HL-60/S4 (cell line): ENCODE results near the gene ATP2B2.
"Not testable (repeated sequence)": the region's sequence is repeated elsewhere in the genome, so short reads cannot be mapped to it uniquely, and the experiment has no call there.

Experiments
- in situ Hi-C: fragments of 300-500 bp; cut with MboI; formaldehyde crosslinking; loops from 2 replicates; pipeline ENCODE4 v1.14.3; 2022; ENCODE audit warnings: low sequenced_read_pairs

The ATP2B2 gene

GRCh38 chr3:10505050-10505790 lies at the start of gene ATP2B2:
ATP2B2 (minus strand) TSS chr3:10505586; CDS start chr3:10449543, 56,043 bp downstream.
- in situ Hi-C loops = no loop called here

GRCh38 chr3:10554746-10555145 lies 49.4 kb upstream of the ATP2B2 start:
- in situ Hi-C loops = no loop called here

DNA sequence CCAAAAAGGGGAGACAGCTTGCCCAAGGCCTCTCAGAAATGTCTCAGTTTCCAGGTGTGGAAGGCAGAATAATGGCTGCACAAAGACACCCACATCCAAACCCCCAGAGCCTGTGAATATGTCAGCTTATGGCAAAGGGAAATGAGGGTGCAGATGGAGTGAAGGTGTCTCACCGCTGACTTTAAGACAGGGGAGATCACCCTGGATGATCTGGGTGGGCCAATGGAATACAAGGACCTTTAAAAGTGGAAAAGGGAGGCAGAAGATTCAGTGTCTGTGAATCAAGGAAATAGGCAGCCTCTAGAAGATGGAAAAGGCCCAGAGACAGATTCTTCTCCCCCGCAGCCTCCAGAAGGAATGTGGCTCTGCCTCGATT lies 48.8 kb upstream of the ATP2B2 start:
- in situ Hi-C loops = no loop called here

DNA sequence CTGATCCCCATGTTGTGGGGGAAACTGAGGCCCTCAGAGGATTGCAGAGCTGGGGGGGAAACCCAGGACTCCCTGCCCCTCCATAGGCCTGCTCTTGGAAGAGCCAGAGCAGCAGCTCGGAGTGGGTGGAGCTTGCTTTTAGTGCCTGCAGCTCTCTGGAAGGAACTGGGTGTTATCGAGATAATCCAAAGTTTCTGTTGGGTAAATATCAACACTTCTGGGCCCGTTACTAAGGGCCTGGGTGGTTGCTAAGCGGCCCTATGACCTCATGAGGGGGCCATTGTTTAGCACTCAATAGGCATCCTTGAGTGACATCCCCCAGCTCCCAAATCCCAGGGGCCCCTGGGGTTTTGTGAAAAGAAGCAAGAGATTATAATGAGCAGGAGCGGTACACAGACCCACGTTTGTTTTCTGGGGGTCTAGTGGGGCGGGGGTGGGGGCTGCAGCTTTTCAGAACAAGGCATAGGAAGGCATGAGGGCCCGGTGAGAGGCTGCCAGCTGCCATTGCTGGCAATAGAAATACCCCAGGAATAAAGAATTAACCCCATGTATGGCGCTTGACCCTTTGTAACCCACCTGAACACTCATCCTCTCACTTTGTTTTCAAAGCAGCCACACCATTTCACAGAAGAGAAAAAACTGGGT lies 48.3 kb upstream of the ATP2B2 start:
- in situ Hi-C loops = no loop called here

DNA sequence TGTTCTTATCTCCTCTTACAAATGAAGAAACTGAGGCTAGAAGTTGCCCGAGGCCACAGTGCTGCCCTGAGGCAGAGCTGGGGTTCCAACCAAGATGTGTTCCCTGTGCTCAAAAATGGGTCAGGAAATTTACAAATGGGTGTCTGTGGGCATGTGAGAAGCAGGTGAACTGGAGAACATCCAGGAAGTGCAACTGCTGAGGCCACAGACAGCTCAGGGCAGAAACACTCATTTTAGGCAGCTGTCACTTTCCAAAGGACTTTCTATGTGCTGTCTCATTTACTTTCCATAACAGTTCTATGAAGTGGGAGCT lies 47.2 kb upstream of the ATP2B2 start:
- in situ Hi-C loops = no loop called here

- in situ Hi-C loops = no loop called here
Measured at GRCh38 chr3:10551821-10552630, 46.6 kb upstream of the ATP2B2 start.

DNA sequence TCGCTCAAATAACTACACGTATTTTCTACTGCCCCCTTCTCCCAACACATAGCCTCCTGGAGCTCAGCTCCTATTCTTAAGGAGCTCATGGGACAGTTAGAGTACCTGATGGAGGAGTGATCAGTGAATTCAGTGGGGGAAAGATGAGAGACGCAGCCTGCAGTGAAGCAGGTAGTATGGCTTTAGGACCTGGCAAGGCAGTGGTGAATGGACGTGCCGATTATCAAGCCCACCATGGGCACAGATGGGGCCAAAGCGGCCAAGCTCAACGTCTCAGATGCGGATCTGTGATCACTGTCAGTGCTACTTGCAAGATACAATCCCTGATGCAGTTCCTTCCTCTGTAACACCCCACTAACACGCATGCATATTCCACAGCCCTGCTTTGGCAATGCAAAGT lies 45.8 kb upstream of the ATP2B2 start:
- in situ Hi-C loops = no loop called here

DNA sequence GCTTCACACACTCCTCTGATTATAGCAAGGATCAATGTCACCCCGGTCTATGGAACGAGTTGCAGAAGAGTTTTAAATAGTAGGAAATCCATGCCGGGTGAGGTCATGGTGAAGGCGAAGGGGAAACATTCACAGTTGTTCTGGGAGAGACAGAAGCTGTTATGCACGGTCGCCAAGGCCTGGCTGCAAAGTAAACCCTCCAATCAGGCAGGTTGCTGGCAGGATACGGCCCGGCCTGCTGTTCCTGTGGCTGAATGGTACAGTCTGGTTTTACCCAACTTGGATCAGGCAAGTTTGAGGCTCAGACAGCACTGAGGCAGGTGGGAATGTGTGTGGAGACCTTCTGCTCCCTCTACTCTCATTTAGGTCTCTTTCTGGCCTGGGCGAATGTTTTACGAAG lies 45.3 kb upstream of the ATP2B2 start:
- in situ Hi-C loops = no loop called here

DNA sequence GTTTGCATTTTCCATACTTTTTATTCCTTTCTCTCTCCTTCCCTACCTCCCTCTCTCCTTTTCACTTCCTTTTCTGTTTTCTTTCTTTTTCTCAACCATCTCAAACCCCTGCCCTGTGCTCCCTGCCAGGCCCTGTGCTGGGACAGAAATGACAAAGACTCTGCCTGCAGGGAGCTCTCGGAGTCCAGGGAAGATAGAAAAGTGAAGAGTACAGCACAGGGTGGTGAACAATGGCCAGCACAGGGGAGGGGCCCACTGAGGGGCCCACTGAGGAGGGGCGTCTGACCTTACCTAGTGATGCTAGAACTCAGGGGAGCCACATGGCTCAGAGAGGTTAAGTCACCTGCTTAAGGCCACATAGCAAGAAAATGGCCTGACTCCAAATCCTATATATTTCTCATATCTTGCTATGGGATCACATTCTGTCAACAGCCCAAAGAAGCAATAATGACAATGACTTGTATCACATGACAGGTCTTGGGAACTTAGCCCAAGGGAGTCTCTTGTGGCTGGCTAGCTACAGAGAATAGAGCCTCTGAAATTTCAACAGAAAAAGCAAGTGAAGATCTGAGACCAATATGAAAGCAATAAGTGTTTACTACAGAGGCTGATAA lies 44.3 kb upstream of the ATP2B2 start:
- in situ Hi-C loops = no loop called here

- in situ Hi-C loops = no loop called here
Measured at GRCh38 chr3:10548992-10549391, 43.6 kb upstream of the ATP2B2 start.

- in situ Hi-C loops = no loop called here
Measured at GRCh38 chr3:10547841-10548783, 42.7 kb upstream of the ATP2B2 start.

GRCh38 chr3:10547413-10547812 lies 42.0 kb upstream of the ATP2B2 start:
- in situ Hi-C loops = no loop called here

DNA sequence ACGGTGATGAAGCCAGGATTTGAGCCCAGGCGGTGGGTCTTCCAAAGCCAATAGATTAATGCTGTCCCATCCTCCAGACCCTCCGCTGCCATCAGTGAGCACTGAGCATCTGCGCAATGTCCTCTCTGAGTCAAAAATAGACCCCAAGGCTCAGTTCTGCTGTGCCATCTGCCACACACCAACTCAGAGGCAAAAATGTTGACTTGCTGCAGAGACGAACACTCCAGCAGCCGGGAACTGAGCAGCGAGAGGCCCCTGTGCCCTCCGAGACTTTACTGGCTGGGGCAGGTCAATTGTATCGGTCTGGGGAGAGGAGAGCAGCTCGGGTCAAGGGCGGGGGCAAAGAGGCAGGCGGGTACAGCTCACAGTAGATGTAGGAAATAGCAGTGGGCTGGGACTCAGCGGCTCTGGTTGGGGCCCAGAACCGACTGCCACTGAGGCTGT lies 41.5 kb upstream of the ATP2B2 start:
- in situ Hi-C loops = no loop called here

DNA sequence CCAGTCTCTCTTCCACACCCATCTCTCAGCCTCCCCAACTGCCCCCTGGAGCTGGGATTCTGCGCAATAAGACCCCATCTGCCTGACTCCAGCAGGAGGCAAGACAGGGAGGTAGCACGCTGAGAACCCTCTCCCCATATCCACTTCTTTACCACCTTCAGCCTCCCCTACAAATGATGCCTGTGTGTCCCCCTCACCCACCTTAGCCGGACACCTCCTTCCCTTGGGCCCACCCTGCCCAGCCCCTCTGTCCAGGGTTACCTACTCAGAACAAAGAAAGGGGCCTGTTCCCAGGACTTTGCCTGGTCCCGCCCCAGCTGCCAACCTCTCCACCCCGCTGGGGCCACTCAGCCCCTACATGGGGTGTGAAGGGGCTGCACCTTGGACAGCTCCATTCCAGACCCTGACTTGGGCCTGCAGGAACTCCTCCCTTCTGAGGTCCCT lies 40.8 kb upstream of the ATP2B2 start:
- in situ Hi-C loops = no loop called here

DNA sequence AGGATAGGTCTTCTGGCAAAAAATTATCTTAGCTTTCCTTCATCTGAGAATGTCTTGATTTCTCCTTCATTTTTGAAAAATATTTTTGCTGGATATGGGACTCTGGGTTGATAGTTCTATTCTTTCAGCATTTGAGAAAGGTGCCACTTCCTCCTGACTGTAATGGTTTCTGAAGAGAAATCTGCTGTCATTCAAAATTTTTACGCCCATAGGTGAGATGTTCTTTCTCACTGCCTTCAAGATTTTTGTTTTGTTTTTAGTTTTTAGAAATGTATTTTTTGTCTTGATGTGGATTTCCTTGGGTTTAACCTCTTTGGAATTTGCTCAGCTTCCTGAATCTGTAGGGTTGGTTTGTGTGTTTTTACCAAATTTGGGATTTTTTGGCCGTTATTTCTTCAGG lies 37.1 kb upstream of the ATP2B2 start:
- in situ Hi-C loops = no loop called here

- in situ Hi-C loops = not testable (repeated sequence)
Measured at GRCh38 chr3:10540347-10540746, 35.0 kb upstream of the ATP2B2 start.

DNA sequence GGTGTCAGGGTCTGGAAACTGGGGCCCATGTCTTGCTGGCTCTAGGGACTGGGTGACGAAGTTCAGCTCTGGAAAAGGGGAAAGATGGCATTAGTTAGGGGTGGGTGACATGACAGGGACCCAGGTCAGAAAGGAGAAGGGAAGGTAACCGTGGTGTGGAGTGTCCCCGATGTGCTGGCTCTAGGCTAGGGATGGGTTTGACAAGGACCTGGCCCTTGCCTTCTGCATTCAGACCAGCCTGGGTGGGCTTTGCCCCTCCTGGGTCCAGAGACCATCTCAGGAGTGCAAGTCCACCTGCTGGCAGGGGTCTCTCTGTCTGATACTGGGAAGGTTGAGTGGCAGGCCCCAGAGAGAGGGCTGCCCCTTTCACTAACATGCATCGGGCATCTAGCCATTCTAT lies 28.7 kb upstream of the ATP2B2 start:
- in situ Hi-C loops = no loop called here

- in situ Hi-C loops = no loop called here
Measured at GRCh38 chr3:10533737-10534023, 28.3 kb upstream of the ATP2B2 start.

- in situ Hi-C loops = no loop called here
Measured at GRCh38 chr3:10532939-10533736, 27.8 kb upstream of the ATP2B2 start.

GRCh38 chr3:10531031-10531430 lies 25.6 kb upstream of the ATP2B2 start:
- in situ Hi-C loops = no loop called here
